DMS 273 (cell line): Measurements from ENCODE around the gene SMURF2.

Experiments used
- DNase-seq: peaks from one replicate; lab custom pipeline; 2025; ENCODE audit not compliant: unreplicated experiment; lab: John Stamatoyannopoulos, UW

The SMURF2 gene

GRCh38 chr17:64505340-64506200 lies 156.5 kb downstream of the SMURF2 start:
- peak; percentile 92 for DNase-seq

- DNase-seq = peak; percentile 36
Measured at GRCh38 chr17:64504769-64505339, 157.3 kb downstream of the SMURF2 start.

GRCh38 chr17:64503821-64504768 lies 158.0 kb downstream of the SMURF2 start:
- no peak for DNase-seq

GRCh38 chr17:64503341-64503740 lies 158.8 kb downstream of the SMURF2 start:
- no peak for DNase-seq

- DNase-seq = no peak
Measured at GRCh38 chr17:64502809-64503208, 159.3 kb downstream of the SMURF2 start.

GRCh38 chr17:64502021-64502420 lies 160.1 kb downstream of the SMURF2 start:
- DNase-seq = no peak

- DNase-seq = peak; percentile 43
Measured at GRCh38 chr17:64500862-64501765, 161.0 kb downstream of the SMURF2 start.

GRCh38 chr17:64500487-64500859 lies 161.6 kb downstream of the SMURF2 start:
- no peak for DNase-seq

GRCh38 chr17:64499805-64500486 lies 162.2 kb downstream of the SMURF2 start:
- DNase-seq = peak; percentile 37

GRCh38 chr17:64498308-64499203 lies 163.6 kb downstream of the SMURF2 start:
- peak; percentile 57 for DNase-seq

- DNase-seq = no peak
Measured at GRCh38 chr17:64497565-64498035, 164.5 kb downstream of the SMURF2 start.

- DNase-seq = peak; percentile 98
Measured at GRCh38 chr17:64496786-64497564, 165.1 kb downstream of the SMURF2 start, which contains the start of gene POLG2. Gene POLG2, minus strand, starts transcription at chr17:64497054. Its CDS starts 86 bp downstream, at chr17:64496968.

- no peak for DNase-seq
Measured at GRCh38 chr17:64496348-64496785, 165.7 kb downstream of the SMURF2 start.
